Caki2 (cell line): ENCODE measurements around the gene ZDHHC19. TPM values are rescaled to one million over a fixed set of nuclear protein-coding genes. Genes with fewer than 3 reads are reported as not detected.
A peak's percentile ranks its signal among the peaks of the same experiment; 100 is the strongest.

Experiments used
- DNase-seq: peaks from one replicate; pipeline ENCODE4 v3.0.0-alpha.2; 2015; ENCODE audit warnings: low read depth
- in situ Hi-C: cut with HindIII; loops from 2 replicates; pipeline ENCODE4 v1.10.0; 2016; ENCODE audit warnings: low sequenced_read_pairs, low pct_unique_long_range_greater_than_20kb, mixed read lengths
- total RNA-seq: library from RNA; depleted of rRNA; stranded (reverse); fragments of >200 nt; shearing (Covaris generic); gene quantifications from 2 replicates; pipeline ENCODE4 v1.2.3, GENCODE V29; 2014; ENCODE audit warnings: low replicate concordance; rRNA removed

The ZDHHC19 gene
- total RNA-seq, 1 experiment from 2014 or later, result not detected

GRCh38 chr3:196164576-196164975 is 46.6 kb downstream of the ZDHHC19 start:
- in situ Hi-C loops, result no loop called here
- DNase-seq, result no peak

DNA sequence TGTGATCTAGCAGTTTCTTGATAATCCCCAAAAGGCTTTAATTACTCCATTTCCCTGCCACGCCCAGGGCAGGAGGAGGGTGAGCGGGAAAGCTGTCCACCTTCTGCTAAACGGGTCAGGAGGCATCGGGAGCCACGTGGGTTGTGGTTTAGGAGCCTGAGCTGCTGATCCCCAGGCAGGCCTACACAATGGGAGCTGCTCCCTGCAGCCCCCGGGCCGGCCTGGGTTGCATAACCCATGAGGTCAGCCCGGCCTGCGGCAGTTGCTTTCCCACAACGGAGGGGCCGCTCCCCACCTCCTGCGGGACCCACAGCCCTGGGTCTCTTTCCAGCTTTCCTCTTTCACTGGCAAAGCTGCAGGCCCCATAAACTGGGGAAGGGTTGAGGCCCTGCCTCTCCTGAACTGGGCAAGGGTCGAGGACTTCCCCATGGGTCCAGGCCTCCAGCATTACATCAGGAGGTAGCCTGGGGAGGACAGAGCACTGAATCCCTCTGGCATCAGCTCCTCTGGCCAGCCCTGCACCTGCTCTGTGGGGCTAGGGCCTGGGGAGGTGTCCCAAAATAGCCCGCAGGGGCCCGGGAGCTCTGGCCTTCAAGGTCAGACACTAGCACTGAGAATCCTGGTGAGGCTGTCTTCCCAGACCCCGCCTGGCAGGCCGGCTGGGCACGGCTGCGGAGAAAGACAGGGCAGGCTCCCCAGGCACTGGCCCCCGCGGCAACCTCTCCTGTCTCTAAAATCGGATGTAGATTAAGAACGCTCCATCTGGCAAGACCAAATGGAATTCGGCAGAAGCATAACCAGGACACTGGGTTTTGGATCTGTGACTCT is 47.3 kb downstream of the ZDHHC19 start:
- in situ Hi-C loops, result no loop called here
- DNase-seq, result no peak

DNA sequence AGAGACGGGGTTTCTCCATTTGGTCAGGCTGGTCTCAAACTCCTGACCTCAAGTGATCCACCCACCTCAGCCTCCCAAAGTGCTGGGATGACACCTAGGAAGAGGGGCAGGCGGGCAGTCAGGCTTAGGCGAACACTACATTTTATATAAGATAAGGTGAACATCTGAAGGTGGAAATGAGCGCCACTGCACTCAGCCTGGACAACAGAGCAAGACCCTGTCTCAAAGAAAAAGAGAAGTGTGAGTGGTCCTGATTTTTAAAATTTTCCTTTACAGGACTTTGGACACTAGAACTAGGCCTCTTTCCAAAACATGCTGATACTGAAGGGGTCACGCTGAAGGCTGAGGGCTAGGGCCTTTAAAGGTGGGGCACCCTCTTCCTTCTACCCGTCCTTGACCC is 48.0 kb downstream of the ZDHHC19 start:
- in situ Hi-C loops, result no loop called here
- no peak for DNase-seq

GRCh38 chr3:196162679-196163078 is 48.5 kb downstream of the ZDHHC19 start:
- in situ Hi-C loops, result no loop called here
- DNase-seq, result no peak

DNA sequence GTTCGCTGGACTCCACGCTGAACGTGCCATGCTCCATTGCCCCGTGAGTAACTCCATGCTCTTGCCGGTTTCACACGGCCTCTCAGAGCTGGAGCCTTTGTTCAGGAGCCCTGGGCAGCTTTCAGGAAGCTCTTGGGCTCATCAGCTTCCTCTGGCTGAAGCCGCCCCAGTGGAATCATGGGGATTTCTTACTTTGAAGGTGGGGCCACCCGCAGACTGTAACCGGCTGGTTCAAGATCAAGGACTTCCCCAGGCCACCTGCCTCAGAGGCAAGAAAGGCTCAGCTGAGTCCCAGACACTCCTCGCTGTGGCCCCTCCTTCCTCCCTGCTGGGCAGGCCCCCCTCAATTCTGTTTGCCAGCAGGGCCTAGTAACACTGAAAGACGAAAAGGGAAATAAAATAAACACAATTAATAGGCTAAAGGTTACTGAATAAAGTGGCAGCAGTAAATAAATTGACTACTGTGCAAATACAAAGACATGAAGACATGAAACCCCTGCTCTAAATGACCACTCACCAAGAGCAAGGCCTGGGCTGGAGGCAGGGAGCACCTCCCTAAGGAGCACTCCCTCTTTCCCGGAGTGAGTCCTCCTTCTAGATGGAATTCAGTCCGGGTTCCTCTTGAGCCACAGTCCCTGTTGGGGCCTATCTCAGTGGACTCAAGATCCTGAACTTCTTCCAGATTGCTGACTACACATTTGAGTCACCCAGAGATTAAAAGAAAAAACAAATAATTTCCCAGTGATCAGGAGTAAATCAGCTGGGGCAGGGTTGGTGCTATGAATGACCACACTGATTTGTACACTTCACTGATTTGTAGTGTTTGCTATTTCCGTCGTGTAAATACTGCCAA is 51.0 kb downstream of the ZDHHC19 start:
- peak; percentile 76 for DNase-seq
- in situ Hi-C loops, result no loop called here

DNA sequence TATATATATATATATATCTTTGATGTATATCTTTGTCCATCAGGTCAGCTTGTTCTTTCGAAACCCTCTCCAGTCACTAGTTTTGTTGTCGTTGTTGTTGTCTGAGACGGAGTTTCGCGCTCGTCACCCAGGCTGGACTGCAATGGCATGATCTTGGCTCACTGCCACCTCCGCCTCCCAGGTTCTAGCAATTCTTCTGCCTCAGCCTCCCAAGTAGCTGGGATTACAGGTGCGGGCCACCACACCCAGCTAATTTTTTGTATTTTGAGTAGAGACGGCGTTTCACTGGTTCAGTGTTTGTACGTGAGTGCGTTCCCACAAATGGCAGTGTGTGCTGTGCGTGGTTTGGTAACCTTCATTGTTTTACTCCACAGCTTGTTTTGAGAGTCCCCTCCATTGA is 51.7 kb downstream of the ZDHHC19 start:
- no peak for DNase-seq
- in situ Hi-C loops, result no loop called here

GRCh38 chr3:196156160-196156559 is 55.0 kb downstream of the ZDHHC19 start:
- in situ Hi-C loops, result no loop called here
- no peak for DNase-seq

DNA sequence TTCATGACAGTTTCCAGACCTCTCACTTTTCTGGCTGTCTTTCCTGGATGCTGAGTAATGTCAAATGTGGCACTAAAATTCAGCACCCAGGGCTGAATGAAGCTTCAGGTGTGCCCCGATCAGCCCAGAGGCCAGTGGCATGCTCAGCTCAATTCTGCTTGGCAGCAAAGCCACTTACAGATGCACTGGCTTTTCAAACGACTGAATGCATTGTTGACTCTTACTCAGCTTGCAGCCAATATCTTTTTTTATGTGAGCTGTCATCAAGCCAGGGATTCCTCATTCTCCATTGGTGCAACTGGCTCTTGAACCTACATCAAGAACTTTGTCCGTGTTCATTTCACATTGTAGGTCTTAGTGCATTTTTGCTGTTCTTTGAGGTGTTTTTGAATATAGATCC is 60.7 kb downstream of the ZDHHC19 start:
- in situ Hi-C loops, result no loop called here
- DNase-seq, result no peak

GRCh38 chr3:196149831-196150301 is 61.3 kb downstream of the ZDHHC19 start:
- DNase-seq, result no peak
- in situ Hi-C loops, result no loop called here

DNA sequence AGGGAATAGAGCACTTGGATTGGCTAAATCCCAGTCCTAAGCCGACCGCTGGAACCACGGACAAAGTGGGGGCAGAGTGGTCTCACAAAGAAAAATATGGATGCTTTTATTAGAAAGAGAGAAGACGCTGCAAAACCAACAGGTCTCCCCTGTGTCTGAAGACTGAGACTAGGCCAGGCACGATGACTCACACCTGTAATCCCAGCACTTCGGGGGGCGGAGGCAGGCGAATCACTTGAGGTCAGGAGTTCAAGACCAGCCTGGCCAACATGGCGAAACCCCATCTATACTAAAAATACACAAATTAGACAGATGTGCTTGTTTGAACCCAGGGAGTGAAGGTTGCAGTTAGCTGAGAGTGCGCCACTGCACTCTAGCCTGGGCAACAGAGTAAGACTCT is 61.8 kb downstream of the ZDHHC19 start:
- in situ Hi-C loops, result no loop called here
- no peak for DNase-seq

Other genes with a start within 250 kb of the ZDHHC19 start
- gene TFRC, start 129.3 kb downstream of the ZDHHC19 start, total RNA-seq, result 152 and 172 TPM in 2 replicates
- not detected in 2 replicates for gene SLC51A, start 5.1 kb upstream of the ZDHHC19 start, total RNA-seq
- gene PCYT1A, start 76.3 kb upstream of the ZDHHC19 start, total RNA-seq, result 20.6 and 43.5 TPM in 2 replicates
- 5.6 and 28.4 TPM in 2 replicates for gene DYNLT2B, start 106.8 kb upstream of the ZDHHC19 start, total RNA-seq
- gene TM4SF19, start 127.0 kb upstream of the ZDHHC19 start, total RNA-seq, result 15.0 and 53.3 TPM in 2 replicates
- 9.9 and 12.1 TPM in 2 replicates for gene UBXN7, start 221.0 kb upstream of the ZDHHC19 start, total RNA-seq